Measurements from ENCODE around the gene KRABD2.

DNA sequence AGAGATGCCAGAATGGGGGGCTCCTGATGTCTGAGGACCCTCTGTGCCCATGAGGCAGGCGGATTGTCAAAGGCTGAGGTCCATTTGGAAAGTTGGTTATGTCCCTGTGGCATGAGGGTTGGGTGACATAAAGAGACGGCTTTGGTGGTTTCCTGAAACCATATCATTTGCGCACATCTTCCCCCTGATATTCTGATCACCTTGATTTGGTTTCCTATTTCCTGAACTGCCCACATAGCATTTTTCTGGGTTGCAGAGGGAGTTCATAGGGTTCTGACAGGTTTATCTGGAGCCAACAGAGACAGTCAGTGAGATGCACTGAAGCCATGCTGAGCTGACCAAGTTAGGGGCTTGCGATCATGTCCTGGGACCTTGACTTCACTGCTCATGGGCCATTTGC is 36.8 kb upstream of the KRABD2 start:
- TF ChIP-seq, protein P1, sequence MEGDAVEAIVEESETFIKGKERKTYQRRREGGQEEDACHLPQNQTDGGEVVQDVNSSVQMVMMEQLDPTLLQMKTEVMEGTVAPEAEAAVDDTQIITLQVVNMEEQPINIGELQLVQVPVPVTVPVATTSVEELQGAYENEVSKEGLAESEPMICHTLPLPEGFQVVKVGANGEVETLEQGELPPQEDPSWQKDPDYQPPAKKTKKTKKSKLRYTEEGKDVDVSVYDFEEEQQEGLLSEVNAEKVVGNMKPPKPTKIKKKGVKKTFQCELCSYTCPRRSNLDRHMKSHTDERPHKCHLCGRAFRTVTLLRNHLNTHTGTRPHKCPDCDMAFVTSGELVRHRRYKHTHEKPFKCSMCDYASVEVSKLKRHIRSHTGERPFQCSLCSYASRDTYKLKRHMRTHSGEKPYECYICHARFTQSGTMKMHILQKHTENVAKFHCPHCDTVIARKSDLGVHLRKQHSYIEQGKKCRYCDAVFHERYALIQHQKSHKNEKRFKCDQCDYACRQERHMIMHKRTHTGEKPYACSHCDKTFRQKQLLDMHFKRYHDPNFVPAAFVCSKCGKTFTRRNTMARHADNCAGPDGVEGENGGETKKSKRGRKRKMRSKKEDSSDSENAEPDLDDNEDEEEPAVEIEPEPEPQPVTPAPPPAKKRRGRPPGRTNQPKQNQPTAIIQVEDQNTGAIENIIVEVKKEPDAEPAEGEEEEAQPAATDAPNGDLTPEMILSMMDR (IDR thresholded peaks at IDR 0.05) = no peak
- TF ChIP-seq POLR2AphosphoS5 (IDR thresholded peaks at IDR 0.05) = no peak
